ENCODE measurements around the gene ATP2C2.
A peak's percentile ranks its signal among the peaks of the same experiment; 100 is the strongest.
"Not testable (repeated sequence)": the region's sequence is repeated elsewhere in the genome, so short reads cannot be mapped to it uniquely, and the experiment has no call there.

Gene ATP2C2

GRCh38 chr16:84403435-84403834 lies 35.1 kb downstream of the ATP2C2 start:
- FAIRE-seq, result not testable (repeated sequence)

GRCh38 chr16:84404324-84404723 lies 36.0 kb downstream of the ATP2C2 start:
- FAIRE-seq, result no peak

GRCh38 chr16:84404936-84405639 lies 36.8 kb downstream of the ATP2C2 start:
- no peak for FAIRE-seq

GRCh38 chr16:84406006-84406963 lies 37.9 kb downstream of the ATP2C2 start:
- no peak for FAIRE-seq

- no peak for FAIRE-seq
Measured at GRCh38 chr16:84407588-84408313, 39.4 kb downstream of the ATP2C2 start.

GRCh38 chr16:84408314-84408690 lies 40.0 kb downstream of the ATP2C2 start:
- no peak for FAIRE-seq

- no peak for FAIRE-seq
Measured at GRCh38 chr16:84408856-84409255, 40.5 kb downstream of the ATP2C2 start.

- no peak for FAIRE-seq
Measured at GRCh38 chr16:84410361-84411138, 42.2 kb downstream of the ATP2C2 start.

- no peak for FAIRE-seq
Measured at GRCh38 chr16:84411768-84412167, 43.4 kb downstream of the ATP2C2 start.

GRCh38 chr16:84412262-84412661 lies 43.9 kb downstream of the ATP2C2 start:
- FAIRE-seq, result no peak

- no peak for FAIRE-seq
Measured at GRCh38 chr16:84413244-84414004, 45.1 kb downstream of the ATP2C2 start.

GRCh38 chr16:84414789-84415326 lies 46.5 kb downstream of the ATP2C2 start:
- no peak for FAIRE-seq

- no peak for FAIRE-seq
Measured at GRCh38 chr16:84416407-84417321, 48.3 kb downstream of the ATP2C2 start.

- FAIRE-seq, result no peak
Measured at GRCh38 chr16:84418056-84418849, 49.9 kb downstream of the ATP2C2 start.

- no peak for FAIRE-seq
Measured at GRCh38 chr16:84419730-84420129, 51.4 kb downstream of the ATP2C2 start.

- FAIRE-seq, result not testable (repeated sequence)
Measured at GRCh38 chr16:84420556-84420955, 52.2 kb downstream of the ATP2C2 start.

GRCh38 chr16:84421081-84421937 lies 53.0 kb downstream of the ATP2C2 start:
- no peak for FAIRE-seq

GRCh38 chr16:84421938-84422220 lies 53.5 kb downstream of the ATP2C2 start:
- no peak for FAIRE-seq

GRCh38 chr16:84423416-84423837 lies 55.1 kb downstream of the ATP2C2 start:
- FAIRE-seq, result peak; percentile 7

Measured in TTC549 (cell line).